Right atrium auricular region (tissue), 2 donors: ENCODE data around the gene GPD1. TPM values are rescaled to one million over a fixed set of nuclear protein-coding genes. Genes with fewer than 3 reads are reported as not detected.

Experiments used
- DNase-seq: peaks from one replicate; pipeline ENCODE4 v3.0.0-alpha.2; 2019; ENCODE audit warnings: low spot score
- H3K27ac ChIP-seq, 2 donors: fragments of 200-600 bp; sonication (generic); 1 replicate in 1 of 2; 2 replicates in 1 of 2; pipeline ENCODE4 v1.5.1; 2016 to 2019
- H3K27me3 ChIP-seq, 2 donors: fragments of 200-600 bp; sonication (generic); one replicate each; pipeline versions ENCODE4 v1.5.1 to v1.6.0; 2017 to 2019
- H3K36me3 ChIP-seq: fragments of 200-600 bp; sonication (generic); one replicate; pipeline ENCODE4 v1.5.1; 2016
- H3K4me1 ChIP-seq, 2 donors: fragments of 200-600 bp; sonication (generic); one replicate each; pipeline versions ENCODE4 v1.5.1 to v1.6.0; 2017 to 2019
- H3K4me3 ChIP-seq, 2 donors: fragments of 200-600 bp; sonication (generic); 1 replicate in 1 of 2; 2 replicates in 1 of 2; pipeline ENCODE4 v1.5.1; 2017 to 2019; ENCODE audit warnings: mild to moderate bottlenecking in 1 of 2, moderate library complexity in 1 of 2
- H3K9me3 ChIP-seq, 2 donors: fragments of 200-600 bp; sonication (generic); one replicate each; pipeline ENCODE4 v1.5.1; 2019
- CTCF ChIP-seq, 2 donors: fragments of 200-600 bp; sonication (generic); IDR thresholded peaks; one replicate each; pipeline ENCODE4 v1.5.1; 2019; ENCODE audit warnings: antibody characterized with exemption in 2 of 2
- total RNA-seq, 2 donors: library from RNA; depleted of rRNA; stranded (reverse); fragments of >200 nt; gene quantifications; one replicate each; pipeline ENCODE4 v1.1.0, GENCODE V29; 2016

Gene GPD1
- total RNA-seq, 2 donors from 2014 or later = 8.8 to 38.7 TPM

GRCh38 chr12:50070314-50071060 lies 33.3 kb upstream of the GPD1 start:
- peak; percentile 83 to 95 for TF ChIP-seq CTCF (IDR thresholded peaks at IDR 0.05)
- Histone ChIP-seq H3K36me3 (no peaks in the 10 kb centered on the region), H3K27me3 (no peaks in the 10 kb centered on the region), H3K27ac (no peak overlapping the region), H3K9me3 (no peaks in the 10 kb centered on the region), H3K4me3 (no peak overlapping the region), H3K4me1 (peaks cover 0 to 24% of the 10 kb centered on the region in 2 donors)
- peak; percentile 88 for DNase-seq

GRCh38 chr12:50072198-50072907 lies 31.5 kb upstream of the GPD1 start:
- TF ChIP-seq CTCF (IDR thresholded peaks at IDR 0.05) = no peak
- Histone ChIP-seq H3K4me3 (no peak overlapping the region), H3K9me3 (no peaks in the 10 kb centered on the region), H3K27me3 (no peaks in the 10 kb centered on the region), H3K4me1 (peaks cover 0 to 15% of the 10 kb centered on the region in 2 donors), H3K27ac (no peak overlapping the region), H3K36me3 (no peaks in the 10 kb centered on the region)
- DNase-seq = no peak

GRCh38 chr12:50073206-50073605 lies 30.6 kb upstream of the GPD1 start:
- Histone ChIP-seq H3K4me3 (no peak overlapping the region), H3K4me1 (peaks cover 0 to 15% of the 10 kb centered on the region in 2 donors), H3K27me3 (no peaks in the 10 kb centered on the region), H3K27ac (no peak overlapping the region), H3K9me3 (no peaks in the 10 kb centered on the region), H3K36me3 (no peaks in the 10 kb centered on the region)
- no peak for TF ChIP-seq CTCF (IDR thresholded peaks at IDR 0.05)
- no peak for DNase-seq

GRCh38 chr12:50073712-50074111 lies 30.1 kb upstream of the GPD1 start:
- TF ChIP-seq CTCF (IDR thresholded peaks at IDR 0.05) = no peak
- no peaks in the 10 kb centered on the region for H3K9me3 ChIP-seq
- no peak overlapping the region for H3K27ac ChIP-seq
- H3K4me1 ChIP-seq = peaks cover 0 to 15% of the 10 kb centered on the region in 2 donors
- H3K4me3 ChIP-seq = no peak overlapping the region
- H3K27me3 ChIP-seq = no peaks in the 10 kb centered on the region
- DNase-seq = no peak
- H3K36me3 ChIP-seq = no peaks in the 10 kb centered on the region

GRCh38 chr12:50074936-50075807 lies 28.6 kb upstream of the GPD1 start:
- TF ChIP-seq CTCF (IDR thresholded peaks at IDR 0.05) = peak; percentile 86 to 97
- no peak overlapping the region for H3K27ac ChIP-seq

More at GRCh38 chr12:50074936-50075807, 28.6 kb upstream of the GPD1 start:
- no peaks in the 10 kb centered on the region for H3K36me3 ChIP-seq
- H3K4me3 ChIP-seq = no peak overlapping the region
- H3K4me1 ChIP-seq = peaks cover 0 to 13% of the 10 kb centered on the region in 2 donors
- no peaks in the 10 kb centered on the region for H3K27me3 ChIP-seq
- DNase-seq = peak; percentile 82
- H3K9me3 ChIP-seq = no peaks in the 10 kb centered on the region
